IMR-90 (cell line): ENCODE measurements around the gene FITM1. TPM values are rescaled to one million over a fixed set of nuclear protein-coding genes. Genes with fewer than 3 reads are reported as not detected.

ENCODE experiments used
- ATAC-seq: fragments of 200-7000 bp; cut with Tn5 transposase; 2 replicates; pipeline ENCODE4 v1.9.1; 2020; ENCODE audit warnings: low read depth, mild to moderate bottlenecking, moderate library complexity
- BruUV-seq: library from RNA; stranded (reverse); fragments of 400-500 nt; replicated peaks from 2 replicates; lab custom pipeline; 2021; lab: Mats Ljungman, UMichigan
- CTCF ChIA-PET: fragments of 300-600 bp; formaldehyde crosslinking; extraction: SDS; loops from one replicate; lab custom pipeline; 2021; ENCODE audit warnings: antibody characterized with exemption; lab: Yijun Ruan, JAX
- POLR2A ChIA-PET: fragments of 300-600 bp; sonication (Branson Sonifier 250); formaldehyde crosslinking; loops from one replicate; lab custom pipeline; 2022; ENCODE audit warnings: antibody characterized with exemption; ENCODE audit not compliant: unreplicated experiment; lab: Charles Lee
- DNase-seq: peaks from one replicate; pipeline ENCODE4 v3.0.0; 2013
- H2AFZ ChIP-seq: replicated peaks from 2 replicates; pipeline ENCODE3; 2013; ENCODE audit warnings: low read length, mild to moderate bottlenecking; ENCODE audit not compliant: poor library complexity
- H2AK5ac ChIP-seq: 2 replicates; pipeline ENCODE4 v1.6.1; 2013; ENCODE audit warnings: low read depth, low read length, inconsistent platforms
- H2AK9ac ChIP-seq: replicated peaks from 2 replicates; pipeline ENCODE3; 2013; ENCODE audit warnings: mild to moderate bottlenecking, low read depth, low read length, moderate library complexity; ENCODE audit not compliant: poor library complexity
- H2BK120ac ChIP-seq: 2 replicates; pipeline ENCODE4 v1.6.1; 2013; ENCODE audit warnings: low read depth, low read length, inconsistent platforms
- H2BK15ac ChIP-seq: 3 replicates; pipeline ENCODE4 v1.6.1; 2013; ENCODE audit warnings: low read depth, low read length, inconsistent platforms
- H2BK20ac ChIP-seq: 2 replicates; pipeline ENCODE4 v1.6.1; 2013; ENCODE audit warnings: low read depth, mild to moderate bottlenecking, inconsistent platforms, low read length, moderate library complexity
- H2BK5ac ChIP-seq: 2 replicates; pipeline ENCODE4 v1.6.1; 2013; ENCODE audit warnings: mild to moderate bottlenecking, low read depth, low read length, inconsistent platforms; ENCODE audit not compliant: poor library complexity, severe bottlenecking
- H3K14ac ChIP-seq: replicated peaks from 2 replicates; pipeline ENCODE4 v1.6.1; 2013; ENCODE audit warnings: low read depth, low read length, inconsistent platforms
- H3K18ac ChIP-seq: 2 replicates; pipeline ENCODE4 v1.6.1; 2013; ENCODE audit warnings: low read depth, low read length, control low read depth
- H3K23ac ChIP-seq: 2 replicates; pipeline ENCODE4 v1.6.1; 2013; ENCODE audit warnings: low read depth, low read length, inconsistent platforms
- H3K27ac ChIP-seq: 2 replicates; pipeline ENCODE4 v1.5.1; 2013; ENCODE audit warnings: mild to moderate bottlenecking, control low read depth, low read length; ENCODE audit not compliant: insufficient read depth
- H3K27me3 ChIP-seq: 2 replicates; pipeline ENCODE4 v1.6.1; 2013; ENCODE audit warnings: low read length; ENCODE audit not compliant: control insufficient read depth, insufficient read depth
- H3K36me3 ChIP-seq: 2 replicates; pipeline ENCODE4 v1.6.1; 2013; ENCODE audit warnings: low read length, mixed read lengths; ENCODE audit not compliant: control insufficient read depth, insufficient read depth
- H3K4ac ChIP-seq: 2 replicates; pipeline ENCODE4 v1.6.1; 2013; ENCODE audit warnings: low read depth, low read length, inconsistent platforms
- H3K4me1 ChIP-seq: 2 replicates; pipeline ENCODE4 v1.6.1; 2013; ENCODE audit warnings: low read length, mixed read lengths; ENCODE audit not compliant: control insufficient read depth, insufficient read depth
- H3K4me2 ChIP-seq: 2 replicates; pipeline ENCODE4 v1.6.1; 2013; ENCODE audit warnings: low read depth, mild to moderate bottlenecking, control low read depth, low read length, moderate library complexity
- H3K4me3 ChIP-seq: 2 replicates; pipeline ENCODE4 v1.5.1; 2013; ENCODE audit warnings: low read depth, mild to moderate bottlenecking, control low read depth, low read length, moderate library complexity; ENCODE audit not compliant: insufficient read depth
- H3K56ac ChIP-seq: 2 replicates; pipeline ENCODE4 v1.6.1; 2013; ENCODE audit warnings: low read length, inconsistent platforms; ENCODE audit not compliant: insufficient read depth; ENCODE audit errors: extremely low read depth
- H3K79me1 ChIP-seq, 2 experiments: 2 replicates each; pipeline ENCODE4 v1.6.1; 2013; ENCODE audit warnings: low read length in 2 of 2, inconsistent platforms in 1 of 2, low read depth in 1 of 2
- H3K9ac ChIP-seq: 2 replicates; pipeline ENCODE4 v1.6.1; 2013; ENCODE audit warnings: low read depth, low read length, control low read depth
- H3K9me1 ChIP-seq: 2 replicates; pipeline ENCODE4 v1.6.1; 2013; ENCODE audit warnings: low read length, inconsistent platforms; ENCODE audit not compliant: insufficient read depth
- H3K9me3 ChIP-seq: 2 replicates; pipeline ENCODE4 v1.6.1; 2013; ENCODE audit warnings: low read length; ENCODE audit not compliant: control insufficient read depth, insufficient read depth
- H4K20me1 ChIP-seq: 2 replicates; pipeline ENCODE4 v1.6.1; 2013; ENCODE audit warnings: low read length, inconsistent platforms; ENCODE audit not compliant: insufficient read depth
- H4K5ac ChIP-seq: 2 replicates; pipeline ENCODE4 v1.6.1; 2013; ENCODE audit warnings: mild to moderate bottlenecking, low read depth, low read length, control low read depth
- H4K8ac ChIP-seq, 2 experiments: 2 replicates each; pipeline ENCODE4 v1.6.1; 2013; ENCODE audit warnings: low read depth in 2 of 2, low read length in 2 of 2, control low read depth in 1 of 2, inconsistent platforms in 1 of 2
- H4K91ac ChIP-seq: 2 replicates; pipeline ENCODE4 v1.6.1; 2013; ENCODE audit warnings: low read depth, low read length, inconsistent platforms; ENCODE audit not compliant: insufficient read depth
- BHLHE40 ChIP-seq: fragments of 150-350 bp; IDR thresholded peaks from 2 replicates; pipeline ENCODE4 v1.6.1; 2016; ENCODE audit warnings: mild to moderate bottlenecking, low read depth, low read length
- CEBPB ChIP-seq: IDR thresholded peaks from 2 replicates; pipeline ENCODE4 v1.6.1; 2012; ENCODE audit warnings: low read depth, low read length, improper control_type of control experiment
- CHD1 ChIP-seq: IDR thresholded peaks from 2 replicates; pipeline ENCODE4 v1.6.1; 2012; ENCODE audit warnings: low read depth, low read length, improper control_type of control experiment
- FOS ChIP-seq: fragments of 150-350 bp; IDR thresholded peaks from 2 replicates; pipeline ENCODE4 v1.6.1; 2016; ENCODE audit warnings: low read depth, low read length
- MAFK ChIP-seq: IDR thresholded peaks from 2 replicates; pipeline ENCODE4 v1.6.1; 2012; ENCODE audit warnings: low read depth, low read length, improper control_type of control experiment
- MAZ ChIP-seq: IDR thresholded peaks from 2 replicates; pipeline ENCODE4 v1.6.1; 2012; ENCODE audit warnings: low read depth, mild to moderate bottlenecking, low read length, improper control_type of control experiment, moderate library complexity, borderline replicate concordance
- MXI1 ChIP-seq: IDR thresholded peaks from 2 replicates; pipeline ENCODE4 v1.6.1; 2012; ENCODE audit warnings: low read depth, mild to moderate bottlenecking, low read length, moderate library complexity, borderline replicate concordance
- NFE2L2 ChIP-seq: fragments of 150-350 bp; IDR thresholded peaks from 2 replicates; pipeline ENCODE4 v1.6.1; 2016; ENCODE audit warnings: low read depth, mild to moderate bottlenecking, low read length
- POLR2A ChIP-seq: IDR thresholded peaks from 2 replicates; pipeline ENCODE4 v1.6.1; 2012; ENCODE audit warnings: mild to moderate bottlenecking, low read depth, low read length
- RCOR1 ChIP-seq: IDR thresholded peaks from 2 replicates; pipeline ENCODE4 v1.6.1; 2012; ENCODE audit warnings: mild to moderate bottlenecking, low read length, improper control_type of control experiment; ENCODE audit not compliant: insufficient replicate concordance
- RFX5 ChIP-seq: IDR thresholded peaks from 2 replicates; pipeline ENCODE4 v1.8.0; 2012; ENCODE audit warnings: low read depth, mild to moderate bottlenecking, low read length, moderate library complexity
- SMC3 ChIP-seq: fragments of 150-350 bp; IDR thresholded peaks from 2 replicates; pipeline ENCODE4 v1.6.1; 2016; ENCODE audit warnings: low read depth, mild to moderate bottlenecking, antibody characterized with exemption, low read length, moderate library complexity
- WGBS, 2 experiments: methylation state at CpG; one replicate each; pipeline versions ENCODE4 v1.1.5 to v1.1.7; 2013; ENCODE audit warnings: missing lambda C conversion rate in 2 of 2; ENCODE audit not compliant: insufficient read length in 1 of 2; ENCODE audit errors: extremely low coverage in 2 of 2; 5-methylcytosine and 5-hydroxymethylcytosine counted together
- dilution Hi-C: fragments of 300-500 bp; cut with HindIII; formaldehyde crosslinking; loops from one replicate; pipeline ENCODE4 v1.14.3; 2018; ENCODE audit warnings: low sequenced_read_pairs; ENCODE audit not compliant: unreplicated experiment
- in situ Hi-C: fragments of 300-500 bp; cut with MboI; formaldehyde crosslinking; loops from 3 replicates; pipeline ENCODE4 v1.14.3; 2019; ENCODE audit warnings: low sequenced_read_pairs, inconsistent platforms, mixed read lengths
- intact Hi-C: fragments of 100-400 bp; cut with micrococcal nuclease; formaldehyde crosslinking; loops from 2 replicates; pipeline ENCODE4 v1.10.0; 2022
- polyA plus RNA-seq, 3 experiments: library from polyadenylated mRNA; depleted of rRNA; stranded (reverse); fragments of >200 nt; gene quantifications; 2 replicates each; pipeline ENCODE4 v1.2.3, GENCODE V29; 2012; ENCODE audit warnings: low replicate concordance in 1 of 3
- total RNA-seq: library from RNA; depleted of rRNA; stranded (reverse); fragments of >200 nt; gene quantifications from 2 replicates; pipeline ENCODE4 v1.2.3, GENCODE V29; 2012
- TF ChIP-seq, protein P1 (sequence below): conservative IDR thresholded peaks from 2 replicates; pipeline ENCODE4 v1.5.1; 2012; ENCODE audit warnings: mild to moderate bottlenecking, low read depth, low read length, improper control_type of control experiment
- TF ChIP-seq, protein P2 (sequence below): fragments of 150-350 bp; IDR thresholded peaks from 2 replicates; pipeline ENCODE4 v1.6.1; 2017; ENCODE audit warnings: mild to moderate bottlenecking, antibody characterized with exemption, low read length, low read depth
- TF ChIP-seq, protein P3 (sequence below): fragments of 150-350 bp; IDR thresholded peaks from 2 replicates; pipeline ENCODE4 v1.6.1; 2016; ENCODE audit warnings: low read depth, mild to moderate bottlenecking, low read length, moderate library complexity, borderline replicate concordance

The FITM1 gene
- total and polyA plus RNA-seq, 2 of the 4 experiments (the other 2 are of a cell fraction), result not detected

DNA sequence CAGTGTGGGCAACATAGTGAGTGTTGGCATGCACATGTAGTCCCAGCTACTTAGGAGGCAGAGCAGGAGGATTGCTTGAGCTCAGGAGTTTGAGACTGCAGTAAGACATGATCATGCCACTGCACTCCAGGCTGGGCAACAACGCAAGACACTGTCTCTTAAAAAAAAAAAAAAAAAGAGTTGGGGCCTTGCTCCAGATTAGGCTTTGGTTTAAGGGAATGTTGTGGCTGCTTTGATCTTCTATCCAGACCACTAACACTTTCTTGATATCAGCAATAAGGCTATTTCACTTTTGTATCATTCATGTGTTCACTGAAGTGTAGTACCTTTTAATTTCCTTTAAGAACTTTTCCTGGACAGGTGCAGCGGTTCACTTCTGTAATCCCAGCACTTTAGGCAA, 2.8 kb upstream of the FITM1 start:
- Histone ChIP-seq H2BK15ac (no peak overlapping the region), H2AK5ac (no peak overlapping the region), H2AK9ac (no peak overlapping the region), H3K14ac (no peak overlapping the region), H4K5ac (no peak overlapping the region), H2BK120ac (no peak overlapping the region), H3K4me1 (no peaks in the 10 kb centered on the region), H3K9me1 (no peaks in the 10 kb centered on the region), H3K18ac (no peak overlapping the region), H3K9ac (no peak overlapping the region), H2BK20ac (no peak overlapping the region), H3K27ac (no peak overlapping the region), H3K79me1 (no peaks in the 10 kb centered on the region), H2AFZ (no peak overlapping the region), H3K4me2 (no peak overlapping the region), H3K56ac (no peak overlapping the region), H3K4me3 (no peak overlapping the region), H3K23ac (no peak overlapping the region), H4K20me1 (no peaks in the 10 kb centered on the region), H2BK5ac (no peak overlapping the region), H3K9me3 (no peaks in the 10 kb centered on the region), H3K27me3 (no peaks in the 10 kb centered on the region), H3K36me3 (peaks cover 5% of the 10 kb centered on the region), H3K4ac (no peak overlapping the region), H4K8ac (no peak overlapping the region), H4K91ac (no peak overlapping the region)
- BruUV-seq, result no TSS peak
- dilution Hi-C loops, result no loop called here
- TF ChIP-seq MAFK (no peak), RFX5 (no peak), POLR2A (no peak), MXI1 (no peak), MAZ (no peak), CHD1 (no peak), BHLHE40 (no peak), FOS (no peak), CEBPB (no peak), NFE2L2 (no peak), RCOR1 (no peak), SMC3 (no peak)
- TF ChIP-seq, protein P1, sequence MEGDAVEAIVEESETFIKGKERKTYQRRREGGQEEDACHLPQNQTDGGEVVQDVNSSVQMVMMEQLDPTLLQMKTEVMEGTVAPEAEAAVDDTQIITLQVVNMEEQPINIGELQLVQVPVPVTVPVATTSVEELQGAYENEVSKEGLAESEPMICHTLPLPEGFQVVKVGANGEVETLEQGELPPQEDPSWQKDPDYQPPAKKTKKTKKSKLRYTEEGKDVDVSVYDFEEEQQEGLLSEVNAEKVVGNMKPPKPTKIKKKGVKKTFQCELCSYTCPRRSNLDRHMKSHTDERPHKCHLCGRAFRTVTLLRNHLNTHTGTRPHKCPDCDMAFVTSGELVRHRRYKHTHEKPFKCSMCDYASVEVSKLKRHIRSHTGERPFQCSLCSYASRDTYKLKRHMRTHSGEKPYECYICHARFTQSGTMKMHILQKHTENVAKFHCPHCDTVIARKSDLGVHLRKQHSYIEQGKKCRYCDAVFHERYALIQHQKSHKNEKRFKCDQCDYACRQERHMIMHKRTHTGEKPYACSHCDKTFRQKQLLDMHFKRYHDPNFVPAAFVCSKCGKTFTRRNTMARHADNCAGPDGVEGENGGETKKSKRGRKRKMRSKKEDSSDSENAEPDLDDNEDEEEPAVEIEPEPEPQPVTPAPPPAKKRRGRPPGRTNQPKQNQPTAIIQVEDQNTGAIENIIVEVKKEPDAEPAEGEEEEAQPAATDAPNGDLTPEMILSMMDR, result no peak
- TF ChIP-seq, protein P2, sequence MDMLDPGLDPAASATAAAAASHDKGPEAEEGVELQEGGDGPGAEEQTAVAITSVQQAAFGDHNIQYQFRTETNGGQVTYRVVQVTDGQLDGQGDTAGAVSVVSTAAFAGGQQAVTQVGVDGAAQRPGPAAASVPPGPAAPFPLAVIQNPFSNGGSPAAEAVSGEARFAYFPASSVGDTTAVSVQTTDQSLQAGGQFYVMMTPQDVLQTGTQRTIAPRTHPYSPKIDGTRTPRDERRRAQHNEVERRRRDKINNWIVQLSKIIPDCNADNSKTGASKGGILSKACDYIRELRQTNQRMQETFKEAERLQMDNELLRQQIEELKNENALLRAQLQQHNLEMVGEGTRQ, result no peak
- TF ChIP-seq, protein P3, sequence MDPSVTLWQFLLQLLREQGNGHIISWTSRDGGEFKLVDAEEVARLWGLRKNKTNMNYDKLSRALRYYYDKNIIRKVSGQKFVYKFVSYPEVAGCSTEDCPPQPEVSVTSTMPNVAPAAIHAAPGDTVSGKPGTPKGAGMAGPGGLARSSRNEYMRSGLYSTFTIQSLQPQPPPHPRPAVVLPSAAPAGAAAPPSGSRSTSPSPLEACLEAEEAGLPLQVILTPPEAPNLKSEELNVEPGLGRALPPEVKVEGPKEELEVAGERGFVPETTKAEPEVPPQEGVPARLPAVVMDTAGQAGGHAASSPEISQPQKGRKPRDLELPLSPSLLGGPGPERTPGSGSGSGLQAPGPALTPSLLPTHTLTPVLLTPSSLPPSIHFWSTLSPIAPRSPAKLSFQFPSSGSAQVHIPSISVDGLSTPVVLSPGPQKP, result no peak
- CTCF ChIA-PET, result no interaction called here
- DNase-seq (no peak), ATAC-seq (no peak)
- WGBS, 2 experiments, result no CpG with 5 or more reads among the region's 2 CpGs
- intact Hi-C loops, result no loop called here
- POLR2A ChIA-PET, result no interaction called here
- in situ Hi-C loops, result loop anchor here (25.0 kb wide), 2 partner anchors 815 to 1040 kb away; partner anchors contain the start of genes ACIN1, BCL2L2, C14orf119 and PABPN1
